ENCODE results near the gene STAB2.

GRCh38 chr12:103725398-103725797 lies 138.3 kb downstream of the STAB2 start:
- no peak for TF ChIP-seq CTCF (IDR thresholded peaks at IDR 0.05)
- TF ChIP-seq POLR2A (IDR thresholded peaks at IDR 0.05): no peak
- no peak for TF ChIP-seq POLR2AphosphoS5 (IDR thresholded peaks at IDR 0.05)

Measured in gastroesophageal sphincter (tissue), 3 donors.